GM21381 (cell line): ENCODE measurements around the gene OR5M10.
A peak's percentile ranks its signal among the peaks of the same experiment; 100 is the strongest.
"Not testable (repeated sequence)": the region's sequence is repeated elsewhere in the genome, so short reads cannot be mapped to it uniquely, and the experiment has no call there.

Experiments
- ATAC-seq: cut with Tn5 transposase; IDR thresholded peaks from one replicate; pipeline ENCODE4 v1.9.1; 2021; ENCODE audit warnings: mild to moderate bottlenecking, moderate library complexity; ENCODE audit not compliant: unreplicated experiment

Gene OR5M10

DNA sequence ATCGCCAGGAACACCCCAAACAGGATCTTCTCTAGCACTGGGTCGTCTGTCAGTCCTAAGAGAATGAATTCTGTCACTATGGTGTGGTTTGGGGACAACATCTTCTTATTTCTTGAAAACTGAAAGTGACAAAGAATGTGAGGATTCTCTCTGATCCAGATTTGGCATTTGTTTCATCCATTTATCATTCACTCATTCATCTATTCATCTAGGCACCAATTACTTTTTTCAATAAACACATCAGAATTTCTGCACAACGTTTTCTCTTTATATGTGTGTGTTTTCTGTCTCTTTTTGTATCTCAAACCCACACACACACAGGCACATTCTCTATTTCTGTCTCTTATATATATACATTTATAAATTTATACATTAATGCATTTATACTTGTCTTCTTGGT lies at the start of gene OR5M10:
Gene OR5M10 (minus strand): TSS at position 101 of the 400 bp plus-strand sequence. CDS start 0 bp downstream, at position 101.
- no peak for ATAC-seq

DNA sequence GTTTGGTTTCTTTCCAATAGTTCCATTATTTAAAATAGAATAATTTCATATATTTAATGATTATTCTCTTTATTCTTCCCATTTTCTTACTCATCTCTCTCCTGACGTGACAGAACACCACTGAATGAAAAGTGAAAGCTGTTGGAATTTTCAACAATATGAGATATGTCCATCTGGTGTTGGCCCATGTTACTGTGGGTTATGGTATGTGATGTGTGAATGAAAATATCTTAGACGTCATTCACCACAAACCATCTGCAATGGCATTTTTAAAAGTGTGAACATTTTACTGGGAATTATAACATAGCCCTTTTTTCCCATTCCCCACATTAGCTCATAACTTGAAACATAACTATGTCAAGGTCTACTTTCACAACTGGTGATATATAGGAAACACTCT lies 48.4 kb upstream of the OR5M10 start:
- no peak for ATAC-seq

DNA sequence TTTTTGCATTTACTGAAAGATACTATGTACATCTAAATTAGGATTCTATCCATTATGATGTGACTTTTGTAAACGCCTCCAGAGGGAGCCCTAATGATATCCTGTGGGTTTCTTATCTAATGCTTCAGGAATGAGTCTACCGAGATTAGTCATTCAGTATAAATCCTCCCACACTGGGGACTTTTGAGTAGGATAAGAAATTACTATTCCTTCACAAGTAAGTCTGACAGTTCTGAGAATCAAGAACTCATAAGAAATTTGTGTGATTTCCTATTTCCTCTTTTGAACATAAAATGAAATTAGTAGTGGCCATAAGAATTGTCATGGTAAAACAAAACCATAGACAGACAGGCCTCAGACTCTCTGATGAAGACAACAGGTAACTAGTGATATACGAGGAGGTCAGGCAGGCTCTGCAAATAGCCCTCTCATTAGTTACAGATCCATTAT lies 47.2 kb upstream of the OR5M10 start:
- peak; percentile 61 for ATAC-seq

GRCh38 chr11:56611174-56611573 lies 33.7 kb upstream of the OR5M10 start:
- no peak for ATAC-seq

DNA sequence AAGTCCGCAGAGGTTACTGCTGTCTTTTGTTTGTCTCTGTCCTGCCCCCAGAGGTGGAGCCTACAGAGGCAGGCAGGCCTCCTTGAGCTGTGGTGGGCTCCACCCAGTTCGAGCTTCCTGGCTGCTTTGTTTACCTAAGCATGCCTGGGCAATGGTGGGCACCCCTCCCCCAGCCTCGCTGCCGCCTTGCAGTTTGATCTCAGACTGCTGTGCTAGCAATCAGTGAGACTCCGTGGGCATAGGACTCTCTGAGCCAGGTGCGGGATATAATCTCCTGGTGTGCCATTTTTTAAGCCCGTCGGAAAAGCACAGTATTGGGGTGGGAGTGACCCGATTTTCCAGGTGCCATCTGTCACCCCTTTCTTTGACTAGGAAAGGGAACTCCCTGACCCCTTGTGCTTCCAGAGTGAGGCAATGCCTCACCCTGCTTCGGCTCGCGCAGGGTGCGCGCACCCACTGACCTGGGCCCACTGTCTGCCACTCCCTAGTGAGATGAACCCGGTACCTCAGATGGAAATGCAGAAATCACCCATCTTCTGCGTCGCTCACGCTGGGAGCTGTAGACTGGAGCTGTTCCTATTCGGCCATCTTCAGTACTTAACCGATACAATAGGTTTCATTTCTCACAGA lies 14.7 kb upstream of the OR5M10 start:
- ATAC-seq = not testable (repeated sequence)

GRCh38 chr11:56558574-56558973 lies 18.9 kb downstream of the OR5M10 start:
- ATAC-seq = no peak

DNA sequence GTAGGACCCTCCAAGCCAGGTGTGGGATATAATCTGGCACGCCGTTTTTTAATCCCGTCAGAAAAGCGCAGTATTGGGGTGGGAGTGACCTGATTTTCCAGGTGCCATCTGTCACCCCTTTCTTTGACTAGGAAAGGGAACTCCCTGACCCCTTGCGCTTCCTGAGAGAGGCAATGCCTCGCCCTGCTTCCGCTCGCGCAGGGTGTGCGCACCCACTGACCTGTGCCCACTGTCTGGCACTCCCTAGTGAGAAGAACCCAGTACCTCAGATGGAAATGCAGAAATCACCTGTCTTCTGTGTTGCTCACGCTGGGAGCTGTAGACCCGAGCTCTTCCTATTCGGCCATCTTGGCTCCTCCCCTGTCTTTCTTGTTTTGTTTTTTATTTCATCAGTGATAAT lies 22.8 kb downstream of the OR5M10 start:
- ATAC-seq = not testable (repeated sequence)

DNA sequence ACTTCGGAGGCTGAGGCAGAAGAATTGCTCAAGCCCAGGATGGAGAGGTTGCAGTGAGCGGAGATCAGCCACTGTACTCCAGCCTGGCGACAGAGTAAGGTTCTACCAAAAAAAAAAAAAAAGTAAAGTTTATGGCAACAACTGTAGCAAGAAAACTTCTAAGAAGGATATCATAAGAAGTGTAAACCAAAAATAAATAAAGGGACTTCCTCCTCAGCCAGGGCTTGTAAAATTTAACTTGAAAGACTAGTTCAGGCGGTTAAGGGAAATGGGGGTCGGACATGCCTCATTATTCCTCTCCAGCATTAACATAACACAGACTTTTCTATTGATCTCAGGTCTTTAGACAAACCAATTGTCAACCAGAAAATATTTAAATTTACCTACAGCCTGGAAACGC lies 32.0 kb downstream of the OR5M10 start:
- ATAC-seq = no peak

GRCh38 chr11:56543739-56544138 lies 33.8 kb downstream of the OR5M10 start:
- no peak for ATAC-seq

DNA sequence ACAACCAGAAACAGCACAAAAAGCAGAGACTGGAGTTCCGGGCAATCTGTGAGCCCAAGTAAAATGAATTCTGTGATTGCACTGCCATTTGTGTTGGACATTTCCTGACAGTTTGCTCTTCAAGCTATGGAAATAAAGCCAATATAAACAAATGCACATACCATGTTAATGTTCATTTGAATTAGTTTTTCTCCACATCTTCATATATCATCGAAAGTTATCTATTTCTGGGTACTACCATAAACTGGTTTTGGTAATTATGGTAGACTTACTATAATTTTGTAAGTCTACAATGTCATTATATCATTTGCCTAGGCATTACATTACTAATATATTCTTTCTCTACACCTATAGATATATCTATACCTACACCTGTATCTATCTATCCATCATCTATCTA lies 34.4 kb downstream of the OR5M10 start, which contains the start of gene OR5M11:
Gene OR5M11 (minus strand): TSS at position 101 of the 400 bp plus-strand sequence. CDS start 0 bp downstream, at position 101.
- no peak for ATAC-seq

GRCh38 chr11:56533054-56533740 lies 44.3 kb downstream of the OR5M10 start:
- ATAC-seq = no peak

GRCh38 chr11:56531856-56532255 lies 45.7 kb downstream of the OR5M10 start:
- ATAC-seq = no peak
